Measurements from ENCODE around the gene C9. TPM values are rescaled to one million over a fixed set of nuclear protein-coding genes. Genes with fewer than 3 reads are reported as not detected.
"Not testable (repeated sequence)": the region's sequence is repeated elsewhere in the genome, so short reads cannot be mapped to it uniquely, and the experiment has no call there.

The C9 gene
- total and polyA plus RNA-seq, 4 donors = 128 to 3,238 (median 748) TPM

DNA sequence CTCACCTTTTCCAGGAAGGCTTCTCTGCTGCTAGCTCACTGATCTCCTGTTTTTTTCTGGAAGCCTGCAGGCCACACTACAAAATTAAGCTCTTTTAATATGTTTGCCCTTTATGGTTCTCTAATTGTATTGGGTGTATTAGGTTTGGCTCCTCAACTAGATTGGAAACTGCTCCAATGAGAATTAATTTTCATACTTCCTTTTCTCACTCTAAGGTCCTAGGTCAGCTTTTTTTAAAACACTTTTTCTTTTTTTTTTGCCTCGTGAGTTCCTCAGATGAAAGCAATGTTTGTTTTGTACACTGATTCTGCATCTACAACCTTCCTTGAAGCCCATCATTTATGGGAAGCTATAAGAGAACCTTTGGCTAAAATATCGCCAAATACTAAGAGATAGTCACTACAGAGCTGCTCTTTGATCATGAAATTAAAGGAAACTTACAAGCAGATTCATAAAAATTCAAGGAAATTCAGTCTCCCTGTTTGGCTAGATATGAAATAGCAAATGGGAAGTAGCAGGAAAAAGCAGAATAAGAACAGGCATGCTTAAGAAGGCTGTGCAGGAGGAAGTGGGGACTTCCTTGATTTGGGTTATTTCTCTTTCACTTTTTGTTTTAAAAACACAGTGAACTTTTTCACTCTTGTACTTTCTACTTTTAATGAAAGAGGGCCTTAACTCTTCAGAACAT, 89.8 kb downstream of the C9 start:
- TF ChIP-seq RAD21 (IDR thresholded peaks at IDR 0.05) (no peak), HNF4G (IDR thresholded peaks at IDR 0.05) (no peak), FOXA2 (IDR thresholded peaks at IDR 0.05) (no peak), SP1 (IDR thresholded peaks at IDR 0.05) (peak; percentile 14), EGR1 (IDR thresholded peaks at IDR 0.05; ENCODE audit: low read depth in 2 of 2) (peak in 1 of 2 donors; percentile 12), FOXA1 (IDR thresholded peaks at IDR 0.05) (no peak), REST (IDR thresholded peaks at IDR 0.05) (no peak)
- TF ChIP-seq, protein P1, sequence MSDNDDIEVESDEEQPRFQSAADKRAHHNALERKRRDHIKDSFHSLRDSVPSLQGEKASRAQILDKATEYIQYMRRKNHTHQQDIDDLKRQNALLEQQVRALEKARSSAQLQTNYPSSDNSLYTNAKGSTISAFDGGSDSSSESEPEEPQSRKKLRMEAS (IDR thresholded peaks at IDR 0.05) = peak; percentile 47
- Histone ChIP-seq H3K27ac (ENCODE audit: low read depth in 1 of 2, low read length in 2 of 2) (peak overlapping the region in 1 of 2 donors; percentile 53), H3K9ac (ENCODE audit: low read depth in 1 of 2, low read length in 2 of 2) (no peak overlapping the region), H3K36me3 (ENCODE audit: control insufficient read depth in 4 of 4, insufficient read depth in 3 of 4, low read depth in 1 of 4, low read length in 3 of 4) (no peaks in the 10 kb centered on the region), H3K9me3 (ENCODE audit: control insufficient read depth in 4 of 4, low read length in 3 of 4) (no peaks in the 10 kb centered on the region), H3K4me3 (ENCODE audit: low read depth in 1 of 3, low read length in 3 of 3) (no peak overlapping the region), H3K4me1 (ENCODE audit: control insufficient read depth in 4 of 4, insufficient read depth in 4 of 4, low read length in 3 of 4) (peaks cover 0 to 6% (median 2%) of the 10 kb centered on the region in 4 donors), H3K27me3 (ENCODE audit: control insufficient read depth in 4 of 4, insufficient read depth in 4 of 4, low read length in 3 of 4) (no peaks in the 10 kb centered on the region)
- no peak for DNase-seq (ENCODE audit: low spot score)
- WGBS = 57% methylated on average over 2 of the region's 2 CpGs

DNA sequence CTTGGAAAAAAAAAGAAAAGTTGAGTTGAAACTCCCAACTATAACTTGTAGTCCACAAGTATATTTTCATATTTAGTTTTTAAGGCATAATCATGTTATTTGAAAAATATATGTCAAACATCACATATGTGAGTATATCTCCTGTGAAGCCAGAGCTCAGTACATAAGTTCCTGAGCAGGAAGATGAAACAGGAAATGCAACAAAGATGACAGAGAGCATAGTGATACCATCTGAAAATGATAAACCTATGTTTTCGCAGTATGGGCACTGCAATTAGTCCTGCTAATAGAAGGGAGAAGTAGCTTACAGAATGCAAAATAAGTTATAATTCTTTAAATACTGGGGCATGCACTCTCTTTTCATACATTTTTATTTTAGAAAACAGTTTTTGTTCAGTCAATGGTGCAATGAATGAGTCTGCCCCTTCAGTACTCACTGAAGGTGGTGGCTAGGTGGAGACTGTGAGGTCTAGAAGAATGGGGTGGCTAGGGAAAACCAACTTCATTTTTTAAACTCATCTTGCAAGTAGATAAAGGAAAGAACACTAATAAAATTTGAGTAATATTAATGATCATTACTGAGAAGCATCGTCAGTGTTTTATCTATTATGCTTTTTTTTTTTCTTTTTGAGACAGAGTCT, 90.9 kb downstream of the C9 start:
- DNase-seq (ENCODE audit: low spot score) = no peak
- Histone ChIP-seq H3K27me3 (ENCODE audit: control insufficient read depth in 4 of 4, insufficient read depth in 4 of 4, low read length in 3 of 4) (no peaks in the 10 kb centered on the region), H3K9me3 (ENCODE audit: control insufficient read depth in 4 of 4, low read length in 3 of 4) (no peaks in the 10 kb centered on the region), H3K4me3 (ENCODE audit: low read depth in 1 of 3, low read length in 3 of 3) (no peak overlapping the region), H3K36me3 (ENCODE audit: control insufficient read depth in 4 of 4, insufficient read depth in 3 of 4, low read depth in 1 of 4, low read length in 3 of 4) (no peaks in the 10 kb centered on the region), H3K4me1 (ENCODE audit: control insufficient read depth in 4 of 4, insufficient read depth in 4 of 4, low read length in 3 of 4) (peaks cover 0 to 6% (median 2%) of the 10 kb centered on the region in 4 donors), H3K27ac (ENCODE audit: low read depth in 1 of 2, low read length in 2 of 2) (no peak overlapping the region), H3K9ac (ENCODE audit: low read depth in 1 of 2, low read length in 2 of 2) (no peak overlapping the region)
- WGBS = 83% methylated on average over 2 of the region's 2 CpGs
- no peak for TF ChIP-seq ZBTB33 (IDR thresholded peaks at IDR 0.05)

GRCh38 chr5:39272869-39273231, 91.4 kb downstream of the C9 start:
- H3K36me3 ChIP-seq (ENCODE audit: control insufficient read depth in 4 of 4, insufficient read depth in 3 of 4, low read depth in 1 of 4, low read length in 3 of 4); DNase-seq (ENCODE audit: low spot score); H3K9me3 ChIP-seq (ENCODE audit: control insufficient read depth in 4 of 4, low read length in 3 of 4); H3K27ac ChIP-seq (ENCODE audit: low read depth in 1 of 2, low read length in 2 of 2); H3K4me1 ChIP-seq (ENCODE audit: control insufficient read depth in 4 of 4, insufficient read depth in 4 of 4, low read length in 3 of 4); H3K9ac ChIP-seq (ENCODE audit: low read depth in 1 of 2, low read length in 2 of 2); H3K4me3 ChIP-seq (ENCODE audit: low read depth in 1 of 3, low read length in 3 of 3); H3K27me3 ChIP-seq (ENCODE audit: control insufficient read depth in 4 of 4, insufficient read depth in 4 of 4, low read length in 3 of 4): not testable (repeated sequence)
- 85% methylated on average over 14 of the region's 14 CpGs for WGBS

Data from liver (tissue), 9 donors.